OCI-LY3 (cell line): ENCODE results near the gene AMBN.
"Not testable (repeated sequence)": the region's sequence is repeated elsewhere in the genome, so short reads cannot be mapped to it uniquely, and the experiment has no call there.

Experiments used
- H2AFZ ChIP-seq: fragments of 200-600, 300-600 bp; shearing (Covaris generic); 2 replicates; pipeline ENCODE4 v1.6.0; 2014; ENCODE audit warnings: antibody characterized with exemption, low read depth, low read length
- H3K27ac ChIP-seq: fragments of 200-600, 300-600 bp; sonication (generic); 2 replicates; pipeline ENCODE4 v1.5.1; 2014; ENCODE audit warnings: mild to moderate bottlenecking, low read length, moderate library complexity, mixed read lengths
- H3K27me3 ChIP-seq: fragments of 200-600, 300-600 bp; sonication (generic); 2 replicates; pipeline ENCODE4 v1.6.1; 2014; ENCODE audit warnings: low read depth, low read length, mixed read lengths
- H3K36me3 ChIP-seq: fragments of 200-600, 300-600 bp; sonication (generic); replicated peaks from 2 replicates; pipeline ENCODE3; 2014; ENCODE audit warnings: low read depth, low read length, mixed read lengths
- H3K4me1 ChIP-seq: fragments of 300-600, 200-600 bp; sonication (generic); 2 replicates; pipeline ENCODE4 v1.6.1; 2014; ENCODE audit warnings: low read length, mixed read lengths
- H3K4me2 ChIP-seq: fragments of 200-600, 300-600 bp; sonication (generic); 2 replicates; pipeline ENCODE4 v1.6.1; 2014; ENCODE audit warnings: low read length, mixed read lengths
- H3K4me3 ChIP-seq: fragments of 300-600, 200-600 bp; sonication (generic); 2 replicates; pipeline ENCODE4 v1.5.1; 2014; ENCODE audit warnings: antibody characterized with exemption, mild to moderate bottlenecking, low read length, moderate library complexity
- H3K79me2 ChIP-seq: fragments of 300-600, 200-600 bp; shearing (Covaris generic); 2 replicates; pipeline ENCODE4 v1.6.1; 2014; ENCODE audit warnings: mild to moderate bottlenecking, low read length, mixed read lengths
- H3K9ac ChIP-seq: fragments of 300-600, 200-600 bp; shearing (Covaris generic); 2 replicates; pipeline ENCODE4 v1.6.0; 2014; ENCODE audit warnings: mild to moderate bottlenecking, low read length, moderate library complexity
- H3K9me3 ChIP-seq: fragments of 200-600, 300-600 bp; shearing (Covaris generic); 2 replicates; pipeline ENCODE4 v1.6.1; 2014; ENCODE audit warnings: low read length, mixed read lengths; ENCODE audit not compliant: insufficient read depth
- H4K20me1 ChIP-seq: fragments of 200-600, 300-600 bp; sonication (generic); 2 replicates; pipeline ENCODE4 v1.6.1; 2016; ENCODE audit warnings: low read length, mixed read lengths; ENCODE audit not compliant: insufficient read depth
- EZH2phosphoT487 ChIP-seq: fragments of 200-600 bp; shearing (Covaris generic); IDR thresholded peaks from 2 replicates; pipeline ENCODE4 v1.6.1; 2018; ENCODE audit warnings: antibody characterized with exemption, mixed run types, low read depth
- TF ChIP-seq, protein P1 (sequence below): fragments of 200-600, 300-600 bp; sonication (generic); IDR thresholded peaks from 2 replicates; pipeline ENCODE4 v1.5.1; 2014; ENCODE audit warnings: antibody characterized with exemption, low read length, low read depth

AMBN gene

DNA sequence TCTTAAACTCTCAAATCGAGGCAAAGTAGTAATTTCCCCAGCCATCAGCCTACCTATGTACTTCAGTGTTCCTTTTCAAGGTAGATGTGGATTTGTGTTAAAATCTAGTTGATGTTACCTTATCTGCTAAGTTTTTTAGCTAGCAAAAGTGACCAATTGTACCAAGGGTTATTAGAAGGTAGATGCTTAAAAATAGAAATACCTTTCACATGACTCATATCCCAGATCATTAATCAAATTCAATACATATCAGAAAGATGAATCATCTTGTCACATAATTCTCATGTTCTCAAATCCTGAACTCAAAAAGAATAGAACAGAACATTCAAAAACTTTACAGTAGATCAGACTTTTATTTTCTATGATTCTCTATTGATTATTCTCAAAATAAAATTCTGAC lies 40.0 kb downstream of the AMBN start:
- Histone ChIP-seq H3K36me3 (no peaks in the 10 kb centered on the region), H3K4me3 (no peak overlapping the region), H4K20me1 (no peaks in the 10 kb centered on the region), H3K4me1 (peaks cover 56% of the 10 kb centered on the region), H3K9ac (no peak overlapping the region), H2AFZ (no peak overlapping the region), H3K4me2 (peak overlapping the region; percentile 5), H3K27ac (no peak overlapping the region), H3K27me3 (no peaks in the 10 kb centered on the region), H3K79me2 (no peaks in the 10 kb centered on the region), H3K9me3 (no peaks in the 10 kb centered on the region)
- TF ChIP-seq EZH2phosphoT487, result no peak
- TF ChIP-seq, protein P1, sequence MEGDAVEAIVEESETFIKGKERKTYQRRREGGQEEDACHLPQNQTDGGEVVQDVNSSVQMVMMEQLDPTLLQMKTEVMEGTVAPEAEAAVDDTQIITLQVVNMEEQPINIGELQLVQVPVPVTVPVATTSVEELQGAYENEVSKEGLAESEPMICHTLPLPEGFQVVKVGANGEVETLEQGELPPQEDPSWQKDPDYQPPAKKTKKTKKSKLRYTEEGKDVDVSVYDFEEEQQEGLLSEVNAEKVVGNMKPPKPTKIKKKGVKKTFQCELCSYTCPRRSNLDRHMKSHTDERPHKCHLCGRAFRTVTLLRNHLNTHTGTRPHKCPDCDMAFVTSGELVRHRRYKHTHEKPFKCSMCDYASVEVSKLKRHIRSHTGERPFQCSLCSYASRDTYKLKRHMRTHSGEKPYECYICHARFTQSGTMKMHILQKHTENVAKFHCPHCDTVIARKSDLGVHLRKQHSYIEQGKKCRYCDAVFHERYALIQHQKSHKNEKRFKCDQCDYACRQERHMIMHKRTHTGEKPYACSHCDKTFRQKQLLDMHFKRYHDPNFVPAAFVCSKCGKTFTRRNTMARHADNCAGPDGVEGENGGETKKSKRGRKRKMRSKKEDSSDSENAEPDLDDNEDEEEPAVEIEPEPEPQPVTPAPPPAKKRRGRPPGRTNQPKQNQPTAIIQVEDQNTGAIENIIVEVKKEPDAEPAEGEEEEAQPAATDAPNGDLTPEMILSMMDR, result no peak

DNA sequence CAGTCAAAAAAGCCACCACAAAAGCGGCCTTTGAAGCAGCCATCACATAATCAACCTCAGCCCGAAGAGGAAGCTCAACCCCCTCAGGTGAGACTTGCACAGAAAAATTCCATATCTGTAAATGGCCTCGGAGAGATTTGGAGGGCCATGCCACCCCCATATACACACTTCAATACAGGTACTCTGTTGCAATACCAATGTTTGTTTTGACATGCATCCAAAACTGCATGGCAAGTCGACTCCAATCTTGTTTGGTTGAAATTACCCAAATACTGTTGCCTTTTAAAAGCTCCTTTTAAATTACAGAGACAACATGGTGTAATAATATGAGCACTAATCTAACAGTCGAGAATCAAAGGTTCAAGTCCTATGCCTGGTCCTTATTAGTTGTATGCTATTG lies 42.4 kb downstream of the AMBN start:
- H3K27ac ChIP-seq, result no peak overlapping the region
- H3K4me3 ChIP-seq, result no peak overlapping the region
- no peak overlapping the region for H3K9ac ChIP-seq
- no peak for TF ChIP-seq EZH2phosphoT487
- TF ChIP-seq, protein P1, result no peak
- no peak overlapping the region for H2AFZ ChIP-seq
- H4K20me1 ChIP-seq, result no peaks in the 10 kb centered on the region
- peaks cover 52% of the 10 kb centered on the region for H3K4me1 ChIP-seq
- no peaks in the 10 kb centered on the region for H3K27me3 ChIP-seq
- H3K79me2 ChIP-seq, result no peaks in the 10 kb centered on the region
- no peaks in the 10 kb centered on the region for H3K36me3 ChIP-seq
- no peak overlapping the region for H3K4me2 ChIP-seq
- H3K9me3 ChIP-seq, result no peaks in the 10 kb centered on the region

DNA sequence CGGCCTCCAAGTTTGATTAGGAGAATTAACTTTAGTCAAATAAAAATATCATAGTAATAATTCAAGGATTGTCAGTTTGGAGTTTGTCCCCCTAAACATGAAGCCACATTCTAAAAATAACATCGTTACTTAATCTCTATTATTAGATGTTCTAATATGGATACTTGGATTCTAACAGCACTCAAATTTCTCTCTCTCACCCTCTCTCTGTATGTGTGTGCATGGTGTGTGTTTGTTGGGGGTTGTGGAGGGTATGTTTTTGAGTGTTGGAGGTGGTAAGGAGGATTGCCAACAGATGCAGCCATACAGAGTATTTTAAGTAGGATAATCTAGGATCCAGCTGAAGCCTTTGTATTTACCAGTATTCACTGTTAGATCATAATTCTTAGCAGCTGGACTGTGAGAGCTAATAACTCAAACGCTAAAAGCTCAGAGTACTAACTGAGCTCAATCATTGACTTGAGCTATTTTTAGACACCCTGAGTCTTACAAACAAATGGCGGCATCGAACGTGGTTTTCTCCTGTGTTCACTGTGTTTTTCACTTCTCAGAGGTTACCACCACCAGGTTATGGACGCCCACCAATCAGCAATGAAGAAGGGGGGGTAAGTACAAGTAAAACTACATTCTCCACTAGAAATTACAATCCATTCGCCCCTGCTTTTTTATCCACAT lies 45.3 kb downstream of the AMBN start:
- peak overlapping the region; percentile 35 for H3K9ac ChIP-seq
- peak overlapping the region; percentile 33; the same call in 1 of the 2 replicates for H3K27ac ChIP-seq
- H3K4me1 ChIP-seq, result peaks cover 39% of the 10 kb centered on the region
- H2AFZ ChIP-seq, result peak overlapping the region; percentile 99
- peak overlapping the region; percentile 76 for H3K4me2 ChIP-seq
- H4K20me1 ChIP-seq, result no peaks in the 10 kb centered on the region
- H3K4me3 ChIP-seq, result peak overlapping the region; percentile 44
- H3K79me2 ChIP-seq, result no peaks in the 10 kb centered on the region
- H3K36me3 ChIP-seq, result no peaks in the 10 kb centered on the region
- no peaks in the 10 kb centered on the region for H3K27me3 ChIP-seq
- TF ChIP-seq EZH2phosphoT487, result no peak
- TF ChIP-seq, protein P1, result no peak
- H3K9me3 ChIP-seq, result no peaks in the 10 kb centered on the region

DNA sequence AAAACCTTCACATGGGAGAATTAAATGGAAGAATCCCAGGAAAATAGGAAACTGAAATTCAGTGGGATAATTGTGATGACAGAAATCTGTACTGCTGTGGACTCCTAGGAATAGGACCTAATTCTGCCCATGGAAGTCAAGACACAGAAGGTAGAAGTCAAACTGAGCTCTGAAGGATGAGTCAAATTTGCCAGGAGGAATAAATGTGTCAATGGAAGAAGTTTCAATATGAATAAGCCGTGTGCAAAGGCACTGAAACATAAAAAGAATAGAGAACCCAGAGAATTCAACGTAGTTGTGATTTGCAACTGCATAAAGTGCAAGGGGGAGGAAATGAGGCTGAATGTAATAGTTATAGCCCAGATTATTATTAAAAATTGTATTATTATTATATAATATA lies 48.1 kb downstream of the AMBN start:
- Histone ChIP-seq H3K27me3 (no peaks in the 10 kb centered on the region), H3K79me2 (no peaks in the 10 kb centered on the region), H3K4me1 (peaks cover 32% of the 10 kb centered on the region), H3K27ac (no peak overlapping the region), H3K36me3 (no peaks in the 10 kb centered on the region), H3K9ac (no peak overlapping the region), H3K9me3 (no peaks in the 10 kb centered on the region), H4K20me1 (no peaks in the 10 kb centered on the region), H2AFZ (no peak overlapping the region), H3K4me3 (0 out of 2 replicates have a peak overlapping the region, but pooled peaks have one; percentile 11), H3K4me2 (peak overlapping the region; percentile 60)
- TF ChIP-seq EZH2phosphoT487, result no peak
- TF ChIP-seq, protein P1, result no peak

DNA sequence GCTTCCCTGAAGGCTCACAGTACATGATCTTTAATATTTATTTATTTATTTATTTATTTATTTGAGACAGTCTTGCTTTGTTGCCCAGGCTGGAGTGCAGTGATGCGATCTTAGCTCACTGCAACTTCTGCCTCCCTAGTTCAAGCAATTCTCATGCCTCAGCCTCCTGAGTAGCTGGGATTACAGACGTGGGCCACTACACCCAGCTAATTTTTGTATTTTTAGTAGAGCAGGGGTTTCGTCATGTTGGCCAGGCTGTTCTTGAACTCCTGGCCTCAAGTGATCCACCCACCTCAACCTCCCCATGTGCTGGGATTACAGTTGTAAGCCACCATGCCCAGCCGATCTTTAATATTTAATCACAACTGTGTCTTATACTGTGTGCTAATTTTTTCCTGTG lies 58.7 kb downstream of the AMBN start:
- H3K27me3 ChIP-seq, H4K20me1 ChIP-seq, H3K4me2 ChIP-seq, H3K79me2 ChIP-seq, H3K36me3 ChIP-seq, H2AFZ ChIP-seq, H3K27ac ChIP-seq, H3K9me3 ChIP-seq, H3K9ac ChIP-seq, H3K4me3 ChIP-seq: not testable (repeated sequence)
- peaks cover 15% of the 10 kb centered on the region for H3K4me1 ChIP-seq
